OCI-LY7 (cell line): Measurements from ENCODE around the gene FAM89B. TPM values are rescaled to one million over a fixed set of nuclear protein-coding genes. Genes with fewer than 3 reads are reported as not detected.

Experiments used
- BruUV-seq: library from RNA; stranded (reverse); fragments of 400-500 nt; replicated peaks from 2 replicates; lab custom pipeline; 2021; lab: Mats Ljungman, UMichigan
- CTCF ChIA-PET: fragments of 300-600 bp; sonication (Branson Sonifier 250); formaldehyde crosslinking; loops from one replicate; lab custom pipeline; 2022; ENCODE audit warnings: antibody characterized with exemption; ENCODE audit not compliant: unreplicated experiment; lab: Charles Lee
- POLR2A ChIA-PET: fragments of 300-600 bp; sonication (Branson Sonifier 250); formaldehyde crosslinking; loops from one replicate; lab custom pipeline; 2022; ENCODE audit warnings: antibody characterized with exemption; lab: Charles Lee
- DNase-seq: peaks from one replicate; pipeline ENCODE4 v3.0.0-alpha.2; 2015; ENCODE audit warnings: low spot score
- H2AFZ ChIP-seq: fragments of 200-600 bp; sonication (generic), shearing (Covaris generic); 2 replicates; pipeline ENCODE4 v1.6.1; 2014; ENCODE audit warnings: mild to moderate bottlenecking, antibody characterized with exemption, low read length, moderate library complexity
- H3K27ac ChIP-seq: fragments of 200-600 bp; sonication (generic); 2 replicates; pipeline ENCODE4 v1.5.1; 2014; ENCODE audit warnings: mixed run types, low read depth, mild to moderate bottlenecking, moderate library complexity, low read length, inconsistent platforms; ENCODE audit not compliant: poor library complexity, severe bottlenecking
- H3K36me3 ChIP-seq: fragments of 200-600 bp; sonication (generic); 2 replicates; pipeline ENCODE4 v1.6.1; 2014; ENCODE audit warnings: mild to moderate bottlenecking, antibody characterized with exemption, low read length, moderate library complexity, mixed read lengths; ENCODE audit not compliant: insufficient read depth
- H3K4me1 ChIP-seq: fragments of 200-600 bp; sonication (generic); 2 replicates; pipeline ENCODE4 v1.5.1; 2014; ENCODE audit warnings: mild to moderate bottlenecking, low read length; ENCODE audit not compliant: insufficient read depth, poor library complexity, severe bottlenecking
- H3K4me2 ChIP-seq: fragments of 200-600 bp; sonication (generic); 2 replicates; pipeline ENCODE4 v1.6.1; 2014; ENCODE audit warnings: mild to moderate bottlenecking, low read length
- H3K4me3 ChIP-seq: fragments of 200-600 bp; sonication (generic); 2 replicates; pipeline ENCODE4 v1.5.1; 2014; ENCODE audit warnings: mild to moderate bottlenecking, low read depth, low read length; ENCODE audit not compliant: poor library complexity, severe bottlenecking
- H3K79me2 ChIP-seq: fragments of 200-600 bp; sonication (generic); 2 replicates; pipeline ENCODE4 v1.6.1; 2016; ENCODE audit warnings: low read depth, mild to moderate bottlenecking, low read length, moderate library complexity, mixed read lengths; ENCODE audit not compliant: insufficient read depth
- H3K9me2 ChIP-seq: fragments of 200-600 bp; sonication (generic); 2 replicates; pipeline ENCODE4 v1.6.1; 2016; ENCODE audit warnings: mild to moderate bottlenecking, low read length, mixed read lengths; ENCODE audit not compliant: insufficient read depth
- H3K9me3 ChIP-seq: fragments of 200-600 bp; sonication (generic); 2 replicates; pipeline ENCODE4 v1.6.1; 2014; ENCODE audit warnings: mild to moderate bottlenecking, mixed run types, low read length, mixed read lengths
- H4K20me1 ChIP-seq: fragments of 200-600 bp; sonication (generic); 2 replicates; pipeline ENCODE4 v1.6.1; 2014; ENCODE audit warnings: mild to moderate bottlenecking, antibody characterized with exemption, low read length, moderate library complexity, mixed read lengths; ENCODE audit not compliant: insufficient read depth
- EZH2phosphoT487 ChIP-seq: fragments of 200-600 bp; sonication (generic); IDR thresholded peaks from 2 replicates; pipeline ENCODE4 v1.6.1; 2018; ENCODE audit warnings: low read depth, borderline replicate concordance, mild to moderate bottlenecking, mixed run types, antibody characterized with exemption, low read length, moderate library complexity, mixed read lengths
- intact Hi-C: fragments of 100-400 bp; cut with micrococcal nuclease; formaldehyde crosslinking; loops from one replicate; pipeline ENCODE4 v1.10.0; 2022; ENCODE audit not compliant: unreplicated experiment
- total RNA-seq, 2 experiments: library from RNA; depleted of rRNA in 1 of 2; stranded (reverse); fragments of >200 nt in 1 of 2; shearing (Covaris generic) in 1 of 2; gene quantifications; 2 replicates each; pipeline ENCODE4 v1.2.3, GENCODE V29; 2014 to 2022
- TF ChIP-seq, protein P1 (sequence below): fragments of 200-600 bp; sonication (generic); conservative IDR thresholded peaks from 2 replicates; pipeline ENCODE4 v1.5.1; 2014; ENCODE audit warnings: mild to moderate bottlenecking, antibody characterized with exemption, low read length, moderate library complexity, mixed read lengths

Gene FAM89B
- total RNA-seq, 2 experiments from 2014 or later, result 17.9 to 26.4 TPM

DNA sequence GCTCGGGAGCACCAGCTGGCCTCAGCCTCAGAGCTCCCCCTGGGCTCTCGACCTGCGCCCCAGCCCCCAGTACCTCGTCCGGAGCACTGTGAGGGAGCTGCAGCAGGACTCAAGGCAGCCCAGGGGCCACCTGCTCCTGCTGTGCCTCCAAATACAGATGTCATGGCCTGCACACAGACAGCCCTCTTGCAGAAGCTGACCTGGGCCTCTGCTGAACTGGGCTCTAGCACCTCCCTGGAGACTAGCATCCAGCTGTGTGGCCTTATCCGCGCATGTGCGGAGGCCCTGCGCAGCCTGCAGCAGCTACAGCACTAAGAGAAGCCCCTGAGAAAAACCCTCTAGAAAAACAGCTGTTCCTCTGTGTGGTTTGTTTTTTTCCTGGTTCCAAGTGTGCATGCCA lies 918 bp upstream of the FAM89B start:
- Histone ChIP-seq H3K9me2 (no peaks in the 10 kb centered on the region), H3K36me3 (peaks cover 8% of the 10 kb centered on the region; the same call in 1 of the 2 replicates), H3K9me3 (no peaks in the 10 kb centered on the region), H3K27ac (peak overlapping the region; percentile 71), H2AFZ (no peak overlapping the region), H3K4me3 (peak overlapping the region; percentile 94), H4K20me1 (peaks cover 7% of the 10 kb centered on the region; the same call in 1 of the 2 replicates), H3K4me1 (peaks cover 56% of the 10 kb centered on the region), H3K4me2 (peak overlapping the region; percentile 98), H3K79me2 (peaks cover 42% of the 10 kb centered on the region)
- intact Hi-C loops, result loop anchor here (5.0 to 10.0 kb wide), 2 partner anchors 91 to 717 kb away; partner anchors contain the start of gene RELA
- ChIA-PET POLR2A (interaction anchor here (1.4 kb wide), 1 partner anchor 44 kb away, joined by 4 read pairs; the partner anchor contains the start of gene PCNX3), CTCF (interaction anchor here (0.6 to 1.3 kb wide), 2 partner anchors 17 to 30 kb away, joined by 3 read pairs; no protein-coding TSS in a partner anchor)
- BruUV-seq, result no TSS peak
- no peak for DNase-seq
- no peak for TF ChIP-seq EZH2phosphoT487
- TF ChIP-seq, protein P1, sequence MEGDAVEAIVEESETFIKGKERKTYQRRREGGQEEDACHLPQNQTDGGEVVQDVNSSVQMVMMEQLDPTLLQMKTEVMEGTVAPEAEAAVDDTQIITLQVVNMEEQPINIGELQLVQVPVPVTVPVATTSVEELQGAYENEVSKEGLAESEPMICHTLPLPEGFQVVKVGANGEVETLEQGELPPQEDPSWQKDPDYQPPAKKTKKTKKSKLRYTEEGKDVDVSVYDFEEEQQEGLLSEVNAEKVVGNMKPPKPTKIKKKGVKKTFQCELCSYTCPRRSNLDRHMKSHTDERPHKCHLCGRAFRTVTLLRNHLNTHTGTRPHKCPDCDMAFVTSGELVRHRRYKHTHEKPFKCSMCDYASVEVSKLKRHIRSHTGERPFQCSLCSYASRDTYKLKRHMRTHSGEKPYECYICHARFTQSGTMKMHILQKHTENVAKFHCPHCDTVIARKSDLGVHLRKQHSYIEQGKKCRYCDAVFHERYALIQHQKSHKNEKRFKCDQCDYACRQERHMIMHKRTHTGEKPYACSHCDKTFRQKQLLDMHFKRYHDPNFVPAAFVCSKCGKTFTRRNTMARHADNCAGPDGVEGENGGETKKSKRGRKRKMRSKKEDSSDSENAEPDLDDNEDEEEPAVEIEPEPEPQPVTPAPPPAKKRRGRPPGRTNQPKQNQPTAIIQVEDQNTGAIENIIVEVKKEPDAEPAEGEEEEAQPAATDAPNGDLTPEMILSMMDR, result no peak

DNA sequence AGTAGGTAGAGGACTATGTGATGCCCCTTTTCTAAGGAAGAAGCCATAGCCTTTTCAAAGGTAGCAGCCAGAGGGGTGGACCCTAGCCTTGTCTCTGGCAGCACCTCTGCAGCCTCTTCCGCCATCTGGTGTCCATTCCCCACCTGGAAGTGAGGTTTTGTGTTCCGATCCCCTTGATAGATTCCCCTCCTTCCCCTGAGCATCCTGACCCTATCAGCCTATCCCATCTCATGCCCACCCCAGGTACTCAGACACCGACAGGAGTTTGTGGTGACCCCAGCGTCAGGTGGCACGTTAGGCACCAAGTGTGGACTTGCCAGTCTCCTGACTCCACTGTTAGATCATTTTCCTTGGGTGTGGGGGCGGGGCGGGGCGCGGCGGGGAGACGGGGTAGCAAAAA lies 398 bp upstream of the FAM89B start:
- POLR2A ChIA-PET, result interaction anchor here (0.7 to 1.4 kb wide), 2 partner anchors 43 to 436 kb away, joined by 3 to 4 read pairs; partner anchors contain the start of gene PCNX3
- Histone ChIP-seq H2AFZ (no peak overlapping the region), H3K4me1 (peaks cover 56% of the 10 kb centered on the region), H3K79me2 (peaks cover 47% of the 10 kb centered on the region), H4K20me1 (peaks cover 7% of the 10 kb centered on the region; the same call in 1 of the 2 replicates), H3K27ac (peak overlapping the region; percentile 71), H3K4me2 (peak overlapping the region; percentile 98), H3K4me3 (peak overlapping the region; percentile 94), H3K9me3 (no peaks in the 10 kb centered on the region), H3K36me3 (peaks cover 8% of the 10 kb centered on the region; the same call in 1 of the 2 replicates), H3K9me2 (no peaks in the 10 kb centered on the region)
- intact Hi-C loops, result loop anchor here (1.0 to 10.0 kb wide), 3 partner anchors 26 to 717 kb away; partner anchors contain the start of gene RELA
- no TSS peak for BruUV-seq
- TF ChIP-seq EZH2phosphoT487, result no peak
- TF ChIP-seq, protein P1, result peak; percentile 67
- DNase-seq, result peak; percentile 57
- CTCF ChIA-PET, result interaction anchor here (1.3 kb wide), 1 partner anchor 31 kb away, joined by 3 read pairs; no protein-coding TSS in a partner anchor
